ENCODE data around the gene CCDC33.

CCDC33 gene

DNA sequence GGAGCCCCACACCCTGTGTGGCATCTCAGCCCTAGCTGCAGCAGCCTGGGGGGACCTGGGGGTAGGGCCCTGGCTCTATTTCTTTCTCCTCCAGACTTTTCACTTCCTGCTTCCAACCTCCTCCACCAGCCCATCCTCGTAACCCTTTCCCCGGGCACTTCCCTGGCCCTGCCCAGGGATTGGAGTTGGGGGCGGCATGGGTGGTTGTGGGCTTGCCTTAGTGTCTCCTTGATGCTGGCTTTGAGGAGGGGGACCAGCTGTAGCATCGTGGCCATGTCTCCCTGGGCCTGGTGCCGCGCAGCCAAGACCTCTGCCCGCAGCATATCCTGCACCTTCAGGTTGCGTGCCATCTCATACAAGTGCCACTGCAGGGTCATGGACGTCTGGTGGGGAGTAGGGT lies 103.2 kb downstream of the CCDC33 start:
- no peak overlapping the region for H2BK120ac ChIP-seq (ENCODE audit: low read depth, low read length)
- H3K23ac ChIP-seq (ENCODE audit: low read length) = no peak overlapping the region
- H3K18ac ChIP-seq (ENCODE audit: low read length) = no peak overlapping the region
- H2BK5ac ChIP-seq (ENCODE audit: low read length) = no peak overlapping the region
- H3K4me3 ChIP-seq (ENCODE audit: low read length) = no peak overlapping the region
- no peak overlapping the region for H2BK15ac ChIP-seq (replicated peaks; ENCODE audit: low read depth)
- H3K4me2 ChIP-seq (ENCODE audit: low read length) = no peak overlapping the region
- H4K8ac ChIP-seq (ENCODE audit: low read depth, low read length) = no peak overlapping the region
- H3K9ac ChIP-seq (ENCODE audit: low read length) = no peak overlapping the region
- H3K4ac ChIP-seq (ENCODE audit: low read depth, low read length) = no peak overlapping the region
- H3K79me1 ChIP-seq (ENCODE audit: low read length) = no peaks in the 10 kb centered on the region
- H4K5ac ChIP-seq (ENCODE audit: low read length) = no peak overlapping the region
- no peaks in the 10 kb centered on the region for H3K79me2 ChIP-seq (ENCODE audit: control insufficient read depth, insufficient read depth, low read length)
- WGBS (ENCODE audit: extremely low coverage, insufficient coverage, low lambda C conversion rate) = no CpG with 5 or more reads among the region's 9 CpGs
- H3K27ac ChIP-seq (ENCODE audit: low read depth, low read length) = no peak overlapping the region
- H3K27me3 ChIP-seq (ENCODE audit: insufficient read depth, low read length, poor library complexity) = no peaks in the 10 kb centered on the region
- no peaks in the 10 kb centered on the region for H3K36me3 ChIP-seq (ENCODE audit: control insufficient read depth, insufficient read depth, low read length)
- no peak overlapping the region for H2AK5ac ChIP-seq (ENCODE audit: low read length)
- no peak for DNase-seq
- no peaks in the 10 kb centered on the region for H3K4me1 ChIP-seq (ENCODE audit: control insufficient read depth, low read depth, low read length)
- no peak overlapping the region for H3K56ac ChIP-seq (ENCODE audit: low read length)

DNA sequence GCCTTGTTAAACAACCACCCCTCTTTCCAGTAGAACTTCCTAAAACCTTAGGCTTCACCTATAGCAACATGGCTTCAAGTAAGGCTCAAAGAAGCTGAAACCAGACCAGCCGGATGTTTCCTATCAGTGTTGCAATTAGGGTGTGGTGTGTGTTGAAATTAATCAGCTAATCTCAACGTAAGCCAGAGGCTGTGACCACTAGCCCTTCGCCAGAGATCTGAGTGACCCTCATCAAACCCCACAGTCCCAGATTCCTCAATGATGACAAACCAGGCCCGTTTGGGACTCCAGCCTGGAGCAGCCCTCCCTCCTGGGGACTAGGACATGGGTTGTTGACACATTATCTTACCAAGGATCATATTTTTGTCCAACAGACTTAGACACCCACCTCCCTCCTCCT lies 104.0 kb downstream of the CCDC33 start:
- Histone ChIP-seq H3K36me3 (ENCODE audit: control insufficient read depth, insufficient read depth, low read length) (no peaks in the 10 kb centered on the region), H3K79me2 (ENCODE audit: control insufficient read depth, insufficient read depth, low read length) (no peaks in the 10 kb centered on the region), H3K27ac (ENCODE audit: low read depth, low read length) (no peak overlapping the region), H3K4ac (ENCODE audit: low read depth, low read length) (no peak overlapping the region), H2BK15ac (replicated peaks; ENCODE audit: low read depth) (no peak overlapping the region), H4K8ac (ENCODE audit: low read depth, low read length) (no peak overlapping the region), H2AK5ac (ENCODE audit: low read length) (no peak overlapping the region), H3K4me1 (ENCODE audit: control insufficient read depth, low read depth, low read length) (no peaks in the 10 kb centered on the region), H3K79me1 (ENCODE audit: low read length) (no peaks in the 10 kb centered on the region), H3K9ac (ENCODE audit: low read length) (no peak overlapping the region), H2BK120ac (ENCODE audit: low read depth, low read length) (no peak overlapping the region), H2BK5ac (ENCODE audit: low read length) (no peak overlapping the region), H3K4me3 (ENCODE audit: low read length) (no peak overlapping the region), H3K18ac (ENCODE audit: low read length) (no peak overlapping the region), H3K23ac (ENCODE audit: low read length) (no peak overlapping the region), H3K4me2 (ENCODE audit: low read length) (no peak overlapping the region), H3K56ac (ENCODE audit: low read length) (no peak overlapping the region), H4K5ac (ENCODE audit: low read length) (no peak overlapping the region), H3K27me3 (ENCODE audit: insufficient read depth, low read length, poor library complexity) (no peaks in the 10 kb centered on the region)
- DNase-seq = peak; percentile 60
- no CpG with 5 or more reads among the region's 4 CpGs for WGBS (ENCODE audit: extremely low coverage, insufficient coverage, low lambda C conversion rate)

- H3K18ac ChIP-seq (ENCODE audit: low read length) = no peak overlapping the region
- H3K36me3 ChIP-seq (ENCODE audit: control insufficient read depth, insufficient read depth, low read length) = no peaks in the 10 kb centered on the region
- no peak overlapping the region for H3K27ac ChIP-seq (ENCODE audit: low read depth, low read length)
- H3K23ac ChIP-seq (ENCODE audit: low read length) = no peak overlapping the region
- H2AK5ac ChIP-seq (ENCODE audit: low read length) = no peak overlapping the region
- H3K4ac ChIP-seq (ENCODE audit: low read depth, low read length) = no peak overlapping the region
- no peak overlapping the region for H3K9ac ChIP-seq (ENCODE audit: low read length)
- H3K4me2 ChIP-seq (ENCODE audit: low read length) = no peak overlapping the region
- H3K27me3 ChIP-seq (ENCODE audit: insufficient read depth, low read length, poor library complexity) = no peaks in the 10 kb centered on the region
- H4K8ac ChIP-seq (ENCODE audit: low read depth, low read length) = no peak overlapping the region
- H3K4me3 ChIP-seq (ENCODE audit: low read length) = no peak overlapping the region
- H2BK5ac ChIP-seq (ENCODE audit: low read length) = no peak overlapping the region
- no peaks in the 10 kb centered on the region for H3K4me1 ChIP-seq (ENCODE audit: control insufficient read depth, low read depth, low read length)
- no peak overlapping the region for H2BK120ac ChIP-seq (ENCODE audit: low read depth, low read length)
- H2BK15ac ChIP-seq (replicated peaks; ENCODE audit: low read depth) = no peak overlapping the region
- no peak overlapping the region for H3K56ac ChIP-seq (ENCODE audit: low read length)
- no peak overlapping the region for H4K5ac ChIP-seq (ENCODE audit: low read length)
- H3K79me2 ChIP-seq (ENCODE audit: control insufficient read depth, insufficient read depth, low read length) = no peaks in the 10 kb centered on the region
- WGBS (ENCODE audit: extremely low coverage, insufficient coverage, low lambda C conversion rate) = no CpG with 5 or more reads among the region's 14 CpGs
- DNase-seq = no peak
- H3K79me1 ChIP-seq (ENCODE audit: low read length) = no peaks in the 10 kb centered on the region
These were observed 107.1 kb downstream of the CCDC33 start for GRCh38 chr15:74343127-74343796.

DNA sequence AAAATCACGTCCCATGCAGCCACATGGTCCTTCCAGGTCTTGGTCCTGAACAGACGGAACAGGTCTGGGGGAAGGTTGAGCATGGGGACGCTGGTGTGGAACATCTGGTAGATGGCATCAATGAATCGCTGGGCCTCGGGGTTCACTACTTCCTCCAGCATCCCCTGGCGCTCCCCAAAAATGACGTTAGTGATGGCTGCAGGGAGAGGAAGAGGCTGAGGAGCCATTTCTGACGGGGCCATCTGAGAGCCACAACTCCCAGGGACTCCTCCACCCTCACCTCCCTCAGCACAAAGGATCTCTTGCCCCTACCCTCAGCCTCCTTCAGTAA lies 107.6 kb downstream of the CCDC33 start:
- Histone ChIP-seq H3K18ac (ENCODE audit: low read length) (no peak overlapping the region), H3K79me1 (ENCODE audit: low read length) (no peaks in the 10 kb centered on the region), H4K8ac (ENCODE audit: low read depth, low read length) (no peak overlapping the region), H4K5ac (ENCODE audit: low read length) (no peak overlapping the region), H3K4ac (ENCODE audit: low read depth, low read length) (no peak overlapping the region), H3K27ac (ENCODE audit: low read depth, low read length) (no peak overlapping the region), H3K56ac (ENCODE audit: low read length) (no peak overlapping the region), H3K4me1 (ENCODE audit: control insufficient read depth, low read depth, low read length) (no peaks in the 10 kb centered on the region), H2BK120ac (ENCODE audit: low read depth, low read length) (no peak overlapping the region), H3K79me2 (ENCODE audit: control insufficient read depth, insufficient read depth, low read length) (no peaks in the 10 kb centered on the region), H3K36me3 (ENCODE audit: control insufficient read depth, insufficient read depth, low read length) (no peaks in the 10 kb centered on the region), H2BK15ac (replicated peaks; ENCODE audit: low read depth) (no peak overlapping the region), H2AK5ac (ENCODE audit: low read length) (no peak overlapping the region), H3K9ac (ENCODE audit: low read length) (no peak overlapping the region), H3K4me3 (ENCODE audit: low read length) (no peak overlapping the region), H2BK5ac (ENCODE audit: low read length) (no peak overlapping the region), H3K4me2 (ENCODE audit: low read length) (no peak overlapping the region), H3K23ac (ENCODE audit: low read length) (no peak overlapping the region), H3K27me3 (ENCODE audit: insufficient read depth, low read length, poor library complexity) (no peaks in the 10 kb centered on the region)
- WGBS (ENCODE audit: extremely low coverage, insufficient coverage, low lambda C conversion rate) = no CpG with 5 or more reads among the region's 8 CpGs
- DNase-seq = no peak

GRCh38 chr15:74345051-74345450 lies 108.9 kb downstream of the CCDC33 start:
- Histone ChIP-seq H3K4me3 (ENCODE audit: low read length) (no peak overlapping the region), H3K9ac (ENCODE audit: low read length) (no peak overlapping the region), H4K8ac (ENCODE audit: low read depth, low read length) (no peak overlapping the region), H3K23ac (ENCODE audit: low read length) (no peak overlapping the region), H3K4me1 (ENCODE audit: control insufficient read depth, low read depth, low read length) (no peaks in the 10 kb centered on the region), H3K79me1 (ENCODE audit: low read length) (no peaks in the 10 kb centered on the region), H3K36me3 (ENCODE audit: control insufficient read depth, insufficient read depth, low read length) (no peaks in the 10 kb centered on the region), H3K27ac (ENCODE audit: low read depth, low read length) (peak overlapping the region; percentile 17), H3K27me3 (ENCODE audit: insufficient read depth, low read length, poor library complexity) (no peaks in the 10 kb centered on the region), H2BK5ac (ENCODE audit: low read length) (no peak overlapping the region), H2AK5ac (ENCODE audit: low read length) (no peak overlapping the region), H3K56ac (ENCODE audit: low read length) (peak overlapping the region; percentile 26), H2BK15ac (replicated peaks; ENCODE audit: low read depth) (no peak overlapping the region), H3K79me2 (ENCODE audit: control insufficient read depth, insufficient read depth, low read length) (no peaks in the 10 kb centered on the region), H2BK120ac (ENCODE audit: low read depth, low read length) (no peak overlapping the region), H3K18ac (ENCODE audit: low read length) (peak overlapping the region; percentile 52), H3K4ac (ENCODE audit: low read depth, low read length) (no peak overlapping the region), H4K5ac (ENCODE audit: low read length) (no peak overlapping the region), H3K4me2 (ENCODE audit: low read length) (no peak overlapping the region)
- no peak for DNase-seq
- no CpG with 5 or more reads among the region's 10 CpGs for WGBS (ENCODE audit: extremely low coverage, insufficient coverage, low lambda C conversion rate)

- H2BK5ac ChIP-seq (ENCODE audit: low read length) = no peak overlapping the region
- no peaks in the 10 kb centered on the region for H3K4me1 ChIP-seq (ENCODE audit: control insufficient read depth, low read depth, low read length)
- DNase-seq = no peak
- H2AK5ac ChIP-seq (ENCODE audit: low read length) = no peak overlapping the region
- H3K9ac ChIP-seq (ENCODE audit: low read length) = no peak overlapping the region
- H3K27me3 ChIP-seq (ENCODE audit: insufficient read depth, low read length, poor library complexity) = no peaks in the 10 kb centered on the region
- no peak overlapping the region for H3K4me2 ChIP-seq (ENCODE audit: low read length)
- H3K79me2 ChIP-seq (ENCODE audit: control insufficient read depth, insufficient read depth, low read length) = no peaks in the 10 kb centered on the region
- H3K79me1 ChIP-seq (ENCODE audit: low read length) = no peaks in the 10 kb centered on the region
- no peak overlapping the region for H3K23ac ChIP-seq (ENCODE audit: low read length)
- no peak overlapping the region for H4K5ac ChIP-seq (ENCODE audit: low read length)
- no peak overlapping the region for H3K4me3 ChIP-seq (ENCODE audit: low read length)
- no CpG with 5 or more reads among the region's 13 CpGs for WGBS (ENCODE audit: extremely low coverage, insufficient coverage, low lambda C conversion rate)
- no peak overlapping the region for H2BK15ac ChIP-seq (replicated peaks; ENCODE audit: low read depth)
- H3K56ac ChIP-seq (ENCODE audit: low read length) = no peak overlapping the region
- no peak overlapping the region for H4K8ac ChIP-seq (ENCODE audit: low read depth, low read length)
- H2BK120ac ChIP-seq (ENCODE audit: low read depth, low read length) = no peak overlapping the region
- no peak overlapping the region for H3K27ac ChIP-seq (ENCODE audit: low read depth, low read length)
- no peaks in the 10 kb centered on the region for H3K36me3 ChIP-seq (ENCODE audit: control insufficient read depth, insufficient read depth, low read length)
- no peak overlapping the region for H3K18ac ChIP-seq (ENCODE audit: low read length)
- H3K4ac ChIP-seq (ENCODE audit: low read depth, low read length) = no peak overlapping the region
These were observed 111.7 kb downstream of the CCDC33 start for GRCh38 chr15:74347757-74348250.
